HL-60 (cell line): ENCODE measurements around the gene SPINDOC.

Experiments
- DNase-seq, 2 experiments: peaks; one replicate each; pipeline ENCODE4 v3.0.0-alpha.2; 2010 to 2020; ENCODE audit warnings: low read depth in 1 of 2, low spot score in 1 of 2
- H3K27ac ChIP-seq: fragments of 250-450 bp; sonication (Bioruptor Pico); replicated peaks from 2 replicates; pipeline ENCODE4 v1.5.1; 2020; ENCODE audit warnings: mild to moderate bottlenecking, moderate library complexity
- H3K27me3 ChIP-seq: fragments of 250-450 bp; sonication (Bioruptor Pico); 2 replicates; pipeline ENCODE4 v1.5.1; 2021; ENCODE audit warnings: mild to moderate bottlenecking, moderate library complexity; ENCODE audit not compliant: insufficient read depth, poor library complexity, severe bottlenecking
- H3K4me3 ChIP-seq: replicated peaks from 2 replicates; pipeline ENCODE4 v1.5.1; 2011; ENCODE audit warnings: mild to moderate bottlenecking, control low read depth, low read length; ENCODE audit not compliant: insufficient read depth
- CTCF ChIP-seq: IDR thresholded peaks from one replicate; pipeline ENCODE4 v1.5.1; 2011; ENCODE audit warnings: low read length, control low read depth, inconsistent platforms; ENCODE audit not compliant: insufficient read depth
- GABPA ChIP-seq: IDR thresholded peaks from 2 replicates; pipeline ENCODE4 v1.6.1; 2012; ENCODE audit warnings: low read depth
- POLR2AphosphoS5 ChIP-seq: IDR thresholded peaks from 2 replicates; pipeline ENCODE4 v1.6.1; 2012; ENCODE audit warnings: low read depth
- REST ChIP-seq: IDR thresholded peaks from 2 replicates; pipeline ENCODE4 v1.6.1; 2012; ENCODE audit warnings: low read depth; ENCODE audit not compliant: insufficient replicate concordance
- SPI1 ChIP-seq: IDR thresholded peaks from 2 replicates; pipeline ENCODE4 v1.6.1; 2012; ENCODE audit warnings: low read depth, mild to moderate bottlenecking, borderline replicate concordance

SPINDOC gene

GRCh38 chr11:63867511-63867910, 54.3 kb downstream of the SPINDOC start:
- no peaks in the 10 kb centered on the region for H3K27me3 ChIP-seq
- TF ChIP-seq CTCF (no peak), GABPA (no peak), POLR2AphosphoS5 (no peak), SPI1 (no peak), REST (no peak)
- no peak for DNase-seq
- no peak overlapping the region for H3K27ac ChIP-seq
- H3K4me3 ChIP-seq, result no peak overlapping the region

DNA sequence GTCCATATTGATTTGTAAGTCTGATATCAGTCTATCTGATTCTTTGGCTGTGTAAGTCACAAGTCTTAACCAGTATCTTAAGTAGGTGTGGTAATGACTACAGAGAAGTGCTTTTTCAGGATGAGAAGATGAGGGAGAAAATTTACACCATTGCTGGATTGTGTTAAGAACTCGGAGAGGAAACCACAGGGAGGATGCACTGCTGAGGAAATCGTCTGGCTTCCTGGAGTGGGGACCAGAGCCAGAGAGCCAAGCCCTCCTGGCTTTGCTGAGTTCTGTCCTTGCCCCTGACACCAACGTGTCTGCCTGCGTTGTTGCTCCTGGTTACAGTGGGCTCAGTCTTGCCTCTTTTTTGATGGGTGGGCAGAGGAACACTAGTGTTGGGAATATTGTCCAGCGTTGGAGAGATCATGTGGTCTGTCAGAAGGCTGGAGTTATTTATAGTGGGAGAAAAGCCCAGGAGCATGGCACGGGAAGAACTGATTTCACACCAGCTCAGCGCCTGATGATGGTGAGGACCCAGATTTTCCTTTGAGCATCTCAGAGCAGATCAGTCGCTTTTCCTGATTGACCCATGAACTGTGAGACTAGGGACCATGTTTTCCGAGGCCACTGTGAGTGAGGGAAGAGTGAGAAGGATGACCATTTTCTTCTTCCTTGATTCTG, 55.3 kb downstream of the SPINDOC start:
- H3K4me3 ChIP-seq, result no peak overlapping the region
- H3K27ac ChIP-seq, result no peak overlapping the region; the same call in 1 of the 2 replicates
- TF ChIP-seq GABPA (no peak), POLR2AphosphoS5 (no peak), CTCF (no peak), SPI1 (no peak; the same call in 1 of the 2 replicates), REST (no peak)
- H3K27me3 ChIP-seq, result no peaks in the 10 kb centered on the region
- DNase-seq, result peak in 1 of 2 experiments; percentile 70

DNA sequence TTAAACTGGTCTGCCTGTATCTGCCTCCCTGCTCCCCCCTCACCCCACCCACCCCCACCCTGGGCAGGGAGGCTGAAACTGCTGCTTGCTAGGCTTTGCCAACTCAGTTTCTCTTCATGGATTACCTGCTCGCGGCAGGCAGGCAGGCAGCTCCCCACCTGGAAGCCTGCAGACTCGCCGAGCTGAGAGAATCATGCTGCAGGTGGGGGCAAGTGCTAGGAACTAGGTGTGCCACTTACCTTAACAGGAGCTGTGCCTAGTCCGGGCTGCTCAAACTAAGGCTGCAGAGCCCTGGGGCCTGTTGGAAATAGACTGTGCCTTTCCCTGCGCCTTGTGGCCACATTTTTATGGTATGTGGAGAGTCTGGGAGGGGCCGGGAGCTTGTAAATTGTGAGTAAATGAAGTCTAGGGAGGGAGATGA, 55.9 kb downstream of the SPINDOC start:
- DNase-seq, result no peak
- TF ChIP-seq GABPA, result no peak
- TF ChIP-seq CTCF, result no peak
- TF ChIP-seq SPI1, result no peak
- TF ChIP-seq REST, result no peak
- TF ChIP-seq POLR2AphosphoS5, result no peak
- Histone ChIP-seq H3K4me3 (no peak overlapping the region), H3K27me3 (no peaks in the 10 kb centered on the region), H3K27ac (no peak overlapping the region)
